Measurements from ENCODE around the gene PROX2.

Gene PROX2

DNA sequence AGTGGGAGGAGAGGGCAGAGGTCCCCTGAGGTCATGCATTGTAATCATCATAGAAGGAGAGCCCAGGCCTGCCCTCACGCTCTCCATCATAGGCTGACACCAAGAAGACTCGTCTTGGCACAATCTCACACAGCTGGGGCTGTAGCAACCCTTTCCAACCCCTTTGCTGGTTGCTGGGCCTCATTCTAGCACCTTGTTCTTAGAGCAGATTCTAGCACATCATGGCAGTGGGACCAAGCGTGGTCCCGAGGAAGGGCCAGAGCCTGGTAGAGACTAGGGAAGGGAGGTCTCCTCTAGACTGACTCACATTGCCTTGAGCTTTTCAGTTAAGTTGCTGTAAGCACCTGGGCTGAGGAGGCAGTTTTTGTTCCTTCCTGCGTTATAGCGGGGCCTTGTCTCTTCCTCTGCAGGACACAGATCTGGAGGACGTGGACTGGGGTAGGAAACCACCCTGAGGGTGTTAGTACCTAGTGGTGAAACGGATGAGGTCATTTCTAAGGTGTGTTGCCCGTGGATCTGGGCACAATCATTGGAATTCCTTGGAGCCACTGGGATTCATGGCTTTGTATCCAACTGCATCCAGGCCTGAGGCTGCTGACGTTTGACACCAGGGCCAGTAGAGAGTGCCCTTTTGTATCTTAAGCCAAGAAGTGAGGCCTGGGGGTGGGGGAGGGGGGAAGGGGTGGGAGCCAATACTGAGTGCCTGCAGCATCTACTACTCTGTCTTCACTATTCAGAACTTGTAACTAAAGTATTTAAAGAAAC, 27.2 kb upstream of the PROX2 start:
- no peak overlapping the region for H3K4me3 ChIP-seq (ENCODE audit: low read depth, low read length)
- TF ChIP-seq, protein P1, sequence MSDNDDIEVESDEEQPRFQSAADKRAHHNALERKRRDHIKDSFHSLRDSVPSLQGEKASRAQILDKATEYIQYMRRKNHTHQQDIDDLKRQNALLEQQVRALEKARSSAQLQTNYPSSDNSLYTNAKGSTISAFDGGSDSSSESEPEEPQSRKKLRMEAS (IDR thresholded peaks at IDR 0.05; ENCODE audit: low read depth, low read length): no peak
- TF ChIP-seq MYC (IDR thresholded peaks at IDR 0.05; ENCODE audit: low read depth, low read length): no peak
- TF ChIP-seq POLR2A (IDR thresholded peaks at IDR 0.05; ENCODE audit: extremely low read depth, insufficient read length): no peak
- TF ChIP-seq, protein P2, sequence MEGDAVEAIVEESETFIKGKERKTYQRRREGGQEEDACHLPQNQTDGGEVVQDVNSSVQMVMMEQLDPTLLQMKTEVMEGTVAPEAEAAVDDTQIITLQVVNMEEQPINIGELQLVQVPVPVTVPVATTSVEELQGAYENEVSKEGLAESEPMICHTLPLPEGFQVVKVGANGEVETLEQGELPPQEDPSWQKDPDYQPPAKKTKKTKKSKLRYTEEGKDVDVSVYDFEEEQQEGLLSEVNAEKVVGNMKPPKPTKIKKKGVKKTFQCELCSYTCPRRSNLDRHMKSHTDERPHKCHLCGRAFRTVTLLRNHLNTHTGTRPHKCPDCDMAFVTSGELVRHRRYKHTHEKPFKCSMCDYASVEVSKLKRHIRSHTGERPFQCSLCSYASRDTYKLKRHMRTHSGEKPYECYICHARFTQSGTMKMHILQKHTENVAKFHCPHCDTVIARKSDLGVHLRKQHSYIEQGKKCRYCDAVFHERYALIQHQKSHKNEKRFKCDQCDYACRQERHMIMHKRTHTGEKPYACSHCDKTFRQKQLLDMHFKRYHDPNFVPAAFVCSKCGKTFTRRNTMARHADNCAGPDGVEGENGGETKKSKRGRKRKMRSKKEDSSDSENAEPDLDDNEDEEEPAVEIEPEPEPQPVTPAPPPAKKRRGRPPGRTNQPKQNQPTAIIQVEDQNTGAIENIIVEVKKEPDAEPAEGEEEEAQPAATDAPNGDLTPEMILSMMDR (IDR thresholded peaks at IDR 0.05; ENCODE audit: low read depth, low read length): no peak
- DNase-seq (ENCODE audit: low read depth): no peak

DNA sequence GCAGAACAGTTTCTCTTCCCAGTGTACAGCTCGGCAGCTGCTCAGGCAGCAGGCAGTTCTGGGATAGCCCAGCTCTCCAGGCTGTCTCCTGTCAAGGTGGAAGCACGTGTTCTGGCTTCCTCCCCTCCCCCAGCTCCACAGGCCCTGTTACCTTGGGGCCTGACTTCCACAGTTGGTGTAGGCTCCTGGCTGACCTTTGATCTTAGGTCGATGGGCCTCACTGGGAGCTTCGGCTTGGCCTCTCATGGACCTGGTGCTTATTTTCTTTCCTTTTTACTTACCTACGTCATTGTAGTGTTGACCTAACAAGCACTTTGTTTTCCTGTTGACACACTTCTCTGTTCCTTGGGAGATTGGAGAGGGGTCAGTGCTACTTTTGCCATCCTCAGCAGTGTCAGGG, 22.7 kb upstream of the PROX2 start:
- H3K4me3 ChIP-seq (ENCODE audit: low read depth, low read length): no peak overlapping the region
- no peak for DNase-seq (ENCODE audit: low read depth)
- TF ChIP-seq POLR2A (IDR thresholded peaks at IDR 0.05; ENCODE audit: extremely low read depth, insufficient read length) (no peak), MYC (IDR thresholded peaks at IDR 0.05; ENCODE audit: low read depth, low read length) (no peak)
- TF ChIP-seq, protein P2 (IDR thresholded peaks at IDR 0.05; ENCODE audit: low read depth, low read length): no peak
- TF ChIP-seq, protein P1 (IDR thresholded peaks at IDR 0.05; ENCODE audit: low read depth, low read length): no peak

DNA sequence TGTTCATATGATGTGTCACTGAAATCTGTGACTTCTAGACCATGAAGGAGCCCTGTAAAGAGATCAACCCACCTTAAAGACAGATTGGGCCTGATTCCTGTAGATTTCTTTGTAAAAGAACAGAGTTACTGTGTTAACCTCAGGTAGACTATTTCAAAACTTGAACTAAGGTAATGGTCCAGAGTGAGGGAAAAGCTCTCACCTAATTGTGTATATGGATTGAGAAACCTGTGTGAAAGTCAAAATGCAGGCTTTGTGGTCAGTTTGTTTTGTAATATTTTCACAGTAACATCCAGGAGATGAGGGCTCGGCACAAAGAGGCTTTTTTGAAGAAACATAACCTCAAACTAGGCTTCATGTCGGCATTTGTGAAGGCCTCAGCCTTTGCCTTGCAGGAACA, 22.1 kb upstream of the PROX2 start:
- no peak overlapping the region for H3K4me3 ChIP-seq (ENCODE audit: low read depth, low read length)
- TF ChIP-seq, protein P1 (IDR thresholded peaks at IDR 0.05; ENCODE audit: low read depth, low read length): no peak
- TF ChIP-seq POLR2A (IDR thresholded peaks at IDR 0.05; ENCODE audit: extremely low read depth, insufficient read length): no peak
- no peak for TF ChIP-seq MYC (IDR thresholded peaks at IDR 0.05; ENCODE audit: low read depth, low read length)
- TF ChIP-seq, protein P2 (IDR thresholded peaks at IDR 0.05; ENCODE audit: low read depth, low read length): no peak
- DNase-seq (ENCODE audit: low read depth): no peak

DNA sequence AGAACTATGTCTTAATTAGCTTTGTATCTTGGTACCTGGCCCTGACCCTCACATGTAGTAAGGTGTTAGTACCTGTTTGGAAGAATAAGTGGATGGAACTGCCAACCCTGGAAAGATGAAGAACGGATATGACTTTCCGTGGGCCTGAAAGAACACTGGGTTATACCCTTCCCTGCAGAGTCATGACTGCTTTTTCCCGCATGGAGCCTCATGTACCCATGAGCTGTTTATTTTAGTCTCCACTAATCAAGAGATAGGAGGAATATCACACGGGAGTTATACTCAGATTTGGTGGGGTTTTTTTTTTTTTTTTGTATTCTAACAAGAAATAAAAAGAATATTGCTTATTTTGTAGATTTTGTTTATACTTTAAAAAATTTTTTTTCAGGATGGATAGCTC, 21.7 kb upstream of the PROX2 start:
- no peak overlapping the region for H3K4me3 ChIP-seq (ENCODE audit: low read depth, low read length)
- no peak for DNase-seq (ENCODE audit: low read depth)
- TF ChIP-seq, protein P1 (IDR thresholded peaks at IDR 0.05; ENCODE audit: low read depth, low read length): no peak
- TF ChIP-seq POLR2A (IDR thresholded peaks at IDR 0.05; ENCODE audit: extremely low read depth, insufficient read length): no peak
- TF ChIP-seq, protein P2 (IDR thresholded peaks at IDR 0.05; ENCODE audit: low read depth, low read length): no peak
- no peak for TF ChIP-seq MYC (IDR thresholded peaks at IDR 0.05; ENCODE audit: low read depth, low read length)

DNA sequence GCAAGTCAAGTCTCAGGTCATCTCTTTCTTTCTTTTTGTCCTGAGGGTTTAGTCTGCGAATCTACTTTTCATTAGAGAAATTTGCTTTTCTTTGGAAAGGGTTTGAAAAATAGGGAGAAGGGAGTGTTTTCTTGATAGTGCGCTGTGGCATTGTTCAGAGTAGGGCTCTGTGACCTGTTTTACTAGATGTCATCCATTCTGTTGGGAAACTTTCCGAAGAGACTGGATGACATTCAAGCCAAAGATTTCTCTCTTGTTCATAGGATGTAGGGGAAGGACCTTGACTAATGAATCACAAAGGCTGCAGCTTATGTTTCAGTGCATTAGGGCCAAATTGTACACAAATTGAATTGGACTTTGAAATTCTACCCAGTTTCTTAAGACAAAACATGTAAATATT, 20.5 kb upstream of the PROX2 start:
- no peak for DNase-seq (ENCODE audit: low read depth)
- TF ChIP-seq POLR2A (IDR thresholded peaks at IDR 0.05; ENCODE audit: extremely low read depth, insufficient read length): no peak
- TF ChIP-seq, protein P1 (IDR thresholded peaks at IDR 0.05; ENCODE audit: low read depth, low read length): no peak
- TF ChIP-seq MYC (IDR thresholded peaks at IDR 0.05; ENCODE audit: low read depth, low read length): no peak
- TF ChIP-seq, protein P2 (IDR thresholded peaks at IDR 0.05; ENCODE audit: low read depth, low read length): no peak
- H3K4me3 ChIP-seq (ENCODE audit: low read depth, low read length): no peak overlapping the region

Data from NB4 (cell line).